CD4-positive, alpha-beta memory T cell (primary cell): Measurements from ENCODE around the gene FGF11. TPM values are rescaled to one million over a fixed set of nuclear protein-coding genes. Genes with fewer than 3 reads are reported as not detected.

Source experiments
- CTCF ChIA-PET: fragments of 350-600 bp; sonication (Branson Sonifier 250); formaldehyde crosslinking; loops from one replicate; lab custom pipeline; 2021; ENCODE audit warnings: inconsistent platforms; ENCODE audit not compliant: partially characterized antibody; lab: Charles Lee
- POLR2A ChIA-PET: fragments of 350-600 bp; sonication (Branson Sonifier 250); formaldehyde crosslinking; loops from one replicate; lab custom pipeline; 2021; ENCODE audit not compliant: partially characterized antibody; lab: Charles Lee
- DNase-seq, 5 donors: peaks; one replicate each; pipeline versions ENCODE4 v3.0.0 to v3.0.0-alpha.2; 2020 to 2022; ENCODE audit warnings: mixed read lengths in 1 of 5
- H3K27ac ChIP-seq: one replicate; pipeline ENCODE4 v1.7.0; 2013; ENCODE audit warnings: low read depth, low read length
- H3K27me3 ChIP-seq: 2 replicates; pipeline ENCODE4 v1.7.0; 2013; ENCODE audit warnings: mild to moderate bottlenecking, low read length, moderate library complexity; ENCODE audit not compliant: insufficient read depth
- H3K36me3 ChIP-seq: 2 replicates; pipeline ENCODE4 v1.7.0; 2013; ENCODE audit warnings: mild to moderate bottlenecking, low read length, moderate library complexity; ENCODE audit not compliant: insufficient read depth
- H3K4me1 ChIP-seq: 2 replicates; pipeline ENCODE4 v1.7.0; 2013; ENCODE audit warnings: mild to moderate bottlenecking, low read length, moderate library complexity; ENCODE audit not compliant: insufficient read depth
- H3K4me3 ChIP-seq, 2 donors: one replicate each; pipeline ENCODE4 v1.7.0; 2013; ENCODE audit warnings: low read length in 2 of 2, mild to moderate bottlenecking in 1 of 2
- H3K9me3 ChIP-seq, 2 donors: one replicate each; pipeline ENCODE4 v1.7.0; 2013; ENCODE audit warnings: low read length in 2 of 2, control low read depth in 1 of 2; ENCODE audit not compliant: control insufficient read depth in 1 of 2
- H3K27ac Mint-ChIP-seq, 7 donors: one replicate each; pipeline ENCODE4 v1.8.0; 2020 to 2021; ENCODE audit warnings: mixed read lengths in 7 of 7, mild to moderate bottlenecking in 6 of 7, inconsistent platforms in 3 of 7, moderate library complexity in 3 of 7
- H3K27me3 Mint-ChIP-seq, 2 donors: one replicate each; pipeline ENCODE4 v1.8.0; 2020 to 2021; ENCODE audit warnings: mixed read lengths in 2 of 2
- H3K36me3 Mint-ChIP-seq, 2 donors: one replicate each; pipeline ENCODE4 v1.8.0; 2020 to 2021; ENCODE audit warnings: mixed read lengths in 2 of 2, inconsistent platforms in 1 of 2, mild to moderate bottlenecking in 1 of 2
- H3K4me1 Mint-ChIP-seq, 4 donors: one replicate each; pipeline ENCODE4 v1.8.0; 2020 to 2021; ENCODE audit warnings: mixed read lengths in 4 of 4, mild to moderate bottlenecking in 1 of 4
- H3K4me3 Mint-ChIP-seq, 8 donors: one replicate each; pipeline ENCODE4 v1.8.0; 2020 to 2021; ENCODE audit warnings: mixed read lengths in 8 of 8, mild to moderate bottlenecking in 7 of 8, moderate library complexity in 6 of 8, inconsistent platforms in 3 of 8
- H3K9me3 Mint-ChIP-seq, 8 donors: one replicate each; pipeline ENCODE4 v1.8.0; 2020 to 2021; ENCODE audit warnings: mixed read lengths in 8 of 8, mild to moderate bottlenecking in 5 of 8, inconsistent platforms in 3 of 8, moderate library complexity in 1 of 8
- intact Hi-C: fragments of 100-400 bp; cut with micrococcal nuclease; formaldehyde crosslinking; loops from one replicate; pipeline ENCODE4 v1.15.1; 2023
- polyA plus RNA-seq, 2 donors: library from polyadenylated mRNA; unstranded; fragments of 300-500 nt; fragmentation: Illumina TruSeq; gene quantifications; one replicate each; pipeline ENCODE4 v1.2.3, GENCODE V29; 2021
- total RNA-seq, 2 experiments: library from RNA; stranded (reverse); gene quantifications; one replicate each; pipeline ENCODE4 v1.2.3, GENCODE V29; 2021

The FGF11 gene
- total and polyA plus RNA-seq, 4 experiments from 2014 or later: 0.14 to 3.3 (median 2.7) TPM; not detected in 1

DNA sequence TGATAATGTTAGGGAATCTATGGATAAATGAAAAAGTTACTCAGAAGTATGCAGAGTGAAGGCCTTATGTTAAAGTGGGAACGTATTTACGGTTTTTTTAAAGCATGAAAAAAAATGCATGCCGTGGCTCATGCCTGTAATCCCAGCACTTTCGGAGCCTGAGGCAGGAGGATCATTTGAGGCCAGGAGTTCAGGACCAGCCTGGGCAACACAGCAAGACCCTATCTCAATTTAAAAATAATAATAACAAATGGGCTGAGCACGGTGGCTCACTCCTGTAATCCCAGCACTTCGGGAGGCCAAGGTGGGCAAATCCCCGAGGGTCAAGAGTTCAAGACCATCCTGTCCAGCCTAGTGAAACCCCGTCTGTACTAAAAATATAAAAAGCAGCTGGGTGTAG, 50.8 kb downstream of the FGF11 start:
- intact Hi-C loops: no loop called here
- H3K27me3 Mint-ChIP-seq: no peaks in the 10 kb centered on the region
- DNase-seq: no peak
- H3K4me1 Mint-ChIP-seq: peaks cover 61 to 90% (median 71%) of the 10 kb centered on the region in 4 donors
- H3K9me3 ChIP-seq: no peaks in the 10 kb centered on the region
- H3K27ac ChIP-seq: no peak overlapping the region
- no peak overlapping the region for H3K4me3 ChIP-seq
- peaks cover 11 to 47% of the 10 kb centered on the region in 2 donors for H3K36me3 Mint-ChIP-seq
- ChIA-PET CTCF (interaction anchor here (1.1 to 2.7 kb wide), 4 partner anchors 52 to 134 kb away, joined by 3 to 12 read pairs (median 3); partner anchors contain the start of gene FXR2), POLR2A (interaction anchor here (0.9 to 1.6 kb wide), 4 partner anchors 11 to 57 kb away, joined by 3 to 6 read pairs (median 4); partner anchors contain the start of gene ZBTB4)
- peak overlapping the region in 2 of 8 donors; percentile 29 to 52 for H3K4me3 Mint-ChIP-seq
- peaks cover 0 to 5% (median 0%) of the 10 kb centered on the region in 8 donors for H3K9me3 Mint-ChIP-seq
- peak overlapping the region in 2 of 7 donors; percentile 37 to 54 for H3K27ac Mint-ChIP-seq
- H3K36me3 ChIP-seq: peaks cover 15% of the 10 kb centered on the region
- H3K4me1 ChIP-seq: peaks cover 75% of the 10 kb centered on the region
- no peaks in the 10 kb centered on the region for H3K27me3 ChIP-seq

DNA sequence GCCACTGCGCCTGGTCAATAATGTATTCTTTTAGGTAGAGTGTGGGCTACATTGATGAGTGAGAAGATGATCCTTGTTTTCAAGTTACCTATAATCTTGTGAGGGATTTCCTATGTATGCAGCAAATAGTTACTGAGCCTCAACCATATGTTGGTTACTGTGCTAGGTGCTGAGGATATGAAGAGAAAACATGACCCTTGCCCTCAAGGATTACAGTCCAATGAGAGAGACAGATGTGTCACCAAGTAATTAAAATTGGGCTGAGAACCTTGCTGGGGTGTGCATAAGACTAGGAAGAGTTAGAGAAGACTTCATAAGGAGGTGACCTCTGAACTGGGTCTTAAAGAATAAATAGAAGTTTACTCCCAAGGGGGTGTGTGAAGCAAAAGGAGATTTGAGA, 52.3 kb downstream of the FGF11 start:
- H3K4me3 ChIP-seq: no peak overlapping the region
- ChIA-PET POLR2A (interaction anchor here (1.4 kb wide), 1 partner anchor 13 kb away, joined by 4 read pairs; the partner anchor contains the start of gene ZBTB4), CTCF (interaction anchor here (1.0 to 2.7 kb wide), 4 partner anchors 11 to 69 kb away, joined by 3 to 12 read pairs (median 4); no protein-coding TSS in a partner anchor)
- H3K4me3 Mint-ChIP-seq: peak overlapping the region in 2 of 8 donors; percentile 0 to 3
- intact Hi-C loops: no loop called here
- no peaks in the 10 kb centered on the region for H3K27me3 ChIP-seq
- no peaks in the 10 kb centered on the region for H3K9me3 ChIP-seq
- no peaks in the 10 kb centered on the region for H3K27me3 Mint-ChIP-seq
- no peak for DNase-seq
- peak overlapping the region in 6 of 7 donors; percentile 19 to 39 (median 34) for H3K27ac Mint-ChIP-seq
- peaks cover 64% of the 10 kb centered on the region for H3K4me1 ChIP-seq
- H3K9me3 Mint-ChIP-seq: peaks cover 0 to 4% (median 0%) of the 10 kb centered on the region in 8 donors
- peaks cover 26% of the 10 kb centered on the region for H3K36me3 ChIP-seq
- no peak overlapping the region for H3K27ac ChIP-seq
- peaks cover 50 to 81% (median 62%) of the 10 kb centered on the region in 4 donors for H3K4me1 Mint-ChIP-seq
- peaks cover 25 to 56% of the 10 kb centered on the region in 2 donors for H3K36me3 Mint-ChIP-seq

DNA sequence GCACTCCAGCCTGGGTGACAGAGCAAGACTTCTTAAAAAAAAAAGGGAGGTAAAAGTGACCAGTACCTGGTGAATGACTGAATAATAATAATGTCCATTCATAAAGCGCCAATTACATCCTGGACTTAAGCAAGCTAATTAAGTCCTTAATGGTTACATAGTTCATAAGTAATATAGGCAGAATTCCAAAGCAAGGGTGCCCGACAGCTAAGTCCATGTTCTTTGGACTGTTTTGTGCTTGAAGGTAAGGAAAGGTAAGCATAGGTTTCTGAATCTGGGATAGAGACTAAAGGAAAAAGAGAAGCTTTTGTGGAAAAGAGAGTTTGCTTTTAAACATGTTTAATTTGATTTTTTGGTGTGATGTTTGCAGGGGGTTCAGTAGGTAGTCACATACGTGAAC, 54.6 kb downstream of the FGF11 start:
- Histone ChIP-seq H3K27ac (no peak overlapping the region), H3K9me3 (no peaks in the 10 kb centered on the region), H3K4me1 (peaks cover 41% of the 10 kb centered on the region), H3K27me3 (no peaks in the 10 kb centered on the region), H3K4me3 (no peak overlapping the region), H3K36me3 (peaks cover 50% of the 10 kb centered on the region)
- CTCF ChIA-PET: interaction anchor here (1.4 to 2.1 kb wide), 2 partner anchors 20 to 57 kb away, joined by 7 read pairs; no protein-coding TSS in a partner anchor
- Mint-ChIP-seq H3K36me3 (peaks cover 43 to 69% of the 10 kb centered on the region in 2 donors), H3K27ac (peak overlapping the region in 5 of 7 donors; percentile 48 to 81 (median 60)), H3K9me3 (peaks cover 0 to 4% (median 0%) of the 10 kb centered on the region in 8 donors), H3K4me1 (peaks cover 38 to 58% (median 48%) of the 10 kb centered on the region in 4 donors), H3K4me3 (no peak overlapping the region), H3K27me3 (no peaks in the 10 kb centered on the region)
- DNase-seq: no peak
- POLR2A ChIA-PET: interaction anchor here (0.6 to 1.8 kb wide), 4 partner anchors 11 to 350 kb away, joined by 3 to 4 read pairs (median 3); no protein-coding TSS in a partner anchor
- intact Hi-C loops: no loop called here

Other genes with a start within 250 kb of the FGF11 start
Only the 30 nearest of the 40 such genes appear.
- 100 to 1,000 TPM; 145 to 157 TPM for gene CTDNEP1, start 187.8 kb upstream of the FGF11 start, total RNA-seq
- gene CTDNEP1, start 187.8 kb upstream of the FGF11 start, polyA plus RNA-seq: 10 to 100 TPM; 42.4 to 59.1 TPM
- 10 to 100 TPM; 29.8 to 30.9 TPM for gene ELP5, start 187.3 kb upstream of the FGF11 start, total RNA-seq
- 10 to 100 TPM; 68.0 to 71.3 TPM for gene ELP5, start 187.3 kb upstream of the FGF11 start, polyA plus RNA-seq
- gene CLDN7, start 177.0 kb upstream of the FGF11 start, total RNA-seq: 1 to 10 TPM in 1 of 2 experiments, under 1 TPM in 1; 0.39 to 1.0 TPM
- gene CLDN7, start 177.0 kb upstream of the FGF11 start, polyA plus RNA-seq: 1 to 10 TPM; 1.0 to 3.1 TPM
- not detected for gene SLC2A4, start 157.8 kb upstream of the FGF11 start, total RNA-seq
- not detected for gene SLC2A4, start 157.8 kb upstream of the FGF11 start, polyA plus RNA-seq
- under 1 TPM; 0.26 to 0.39 TPM for gene YBX2, start 144.9 kb upstream of the FGF11 start, total RNA-seq
- gene YBX2, start 144.9 kb upstream of the FGF11 start, polyA plus RNA-seq: not detected
- 100 to 1,000 TPM; 240 to 244 TPM for gene EIF5A, start 131.9 kb upstream of the FGF11 start, total RNA-seq
- 100 to 1,000 TPM; 230 to 850 TPM for gene EIF5A, start 131.9 kb upstream of the FGF11 start, polyA plus RNA-seq
- 100 to 1,000 TPM; 127 to 132 TPM for gene GPS2, start 124.2 kb upstream of the FGF11 start, total RNA-seq
- 100 to 1,000 TPM; 101 to 120 TPM for gene GPS2, start 124.2 kb upstream of the FGF11 start, polyA plus RNA-seq
- 10 to 100 TPM; 73.8 to 81.6 TPM for gene NEURL4, start 110.2 kb upstream of the FGF11 start, total RNA-seq
- 1 to 10 TPM in 1 of 2 donors, under 1 TPM in 1; 0.97 to 2.4 TPM for gene NEURL4, start 110.2 kb upstream of the FGF11 start, polyA plus RNA-seq
- gene ACAP1, start 103.0 kb upstream of the FGF11 start, total RNA-seq: 100 to 1,000 TPM; 507 to 516 TPM
- gene ACAP1, start 103.0 kb upstream of the FGF11 start, polyA plus RNA-seq: 100 to 1,000 TPM; 261 to 264 TPM
- gene KCTD11, start 87.3 kb upstream of the FGF11 start, total RNA-seq: 1 to 10 TPM; 3.5 to 4.3 TPM
- 1 to 10 TPM in 1 of 2 donors, under 1 TPM in 1; 0.33 to 1.8 TPM for gene KCTD11, start 87.3 kb upstream of the FGF11 start, polyA plus RNA-seq
- gene TMEM95, start 84.4 kb upstream of the FGF11 start, total RNA-seq: not detected
- gene TMEM95, start 84.4 kb upstream of the FGF11 start, polyA plus RNA-seq: not detected
- 10 to 100 TPM; 13.8 to 15.9 TPM for gene TNK1, start 58.4 kb upstream of the FGF11 start, total RNA-seq
- gene TNK1, start 58.4 kb upstream of the FGF11 start, polyA plus RNA-seq: 1 to 10 TPM; 1.7 to 2.1 TPM
- 10 to 100 TPM; 90.3 to 91.9 TPM for gene PLSCR3, start 45.0 kb upstream of the FGF11 start, total RNA-seq
- gene PLSCR3, start 45.0 kb upstream of the FGF11 start, polyA plus RNA-seq: 100 to 1,000 TPM; 174 to 242 TPM
- 10 to 100 TPM; 35.4 to 38.3 TPM for gene TMEM256, start 35.4 kb upstream of the FGF11 start, total RNA-seq
- gene TMEM256, start 35.4 kb upstream of the FGF11 start, polyA plus RNA-seq: 10 to 100 TPM; 49.9 to 51.1 TPM
- 1 to 10 TPM; 8.8 to 9.8 TPM for gene NLGN2, start 31.7 kb upstream of the FGF11 start, total RNA-seq
- under 1 TPM in 1 of 2 donors, not detected in 1; 0.08 TPM for gene NLGN2, start 31.7 kb upstream of the FGF11 start, polyA plus RNA-seq
- not detected for gene SPEM1, start 19.2 kb upstream of the FGF11 start, total RNA-seq
- gene SPEM1, start 19.2 kb upstream of the FGF11 start, polyA plus RNA-seq: not detected
- gene SPEM2, start 13.9 kb upstream of the FGF11 start, total RNA-seq: not detected
- gene SPEM2, start 13.9 kb upstream of the FGF11 start, polyA plus RNA-seq: not detected
- not detected for gene SPEM3, start 10.7 kb upstream of the FGF11 start, total RNA-seq
- gene SPEM3, start 10.7 kb upstream of the FGF11 start, polyA plus RNA-seq: not detected
- 10 to 100 TPM; 20.8 to 21.8 TPM for gene TMEM102, start 4.1 kb upstream of the FGF11 start, total RNA-seq
- gene TMEM102, start 4.1 kb upstream of the FGF11 start, polyA plus RNA-seq: 10 to 100 TPM; 14.6 to 29.2 TPM
- 1 to 10 TPM; 9.1 to 9.5 TPM for gene CHRNB1, start 5.5 kb downstream of the FGF11 start, total RNA-seq
- gene CHRNB1, start 5.5 kb downstream of the FGF11 start, polyA plus RNA-seq: 10 to 100 TPM; 24.1 to 29.2 TPM
- gene ZBTB4, start 40.1 kb downstream of the FGF11 start, total RNA-seq: 10 to 100 TPM; 75.2 to 75.7 TPM
- 10 to 100 TPM in 1 of 2 donors, 1 to 10 TPM in 1; 4.6 to 21.2 TPM for gene ZBTB4, start 40.1 kb downstream of the FGF11 start, polyA plus RNA-seq
- gene SLC35G6, start 41.9 kb downstream of the FGF11 start, total RNA-seq: not detected
- gene SLC35G6, start 41.9 kb downstream of the FGF11 start, polyA plus RNA-seq: not detected
- 100 to 1,000 TPM; 178 to 191 TPM for gene POLR2A, start 44.9 kb downstream of the FGF11 start, total RNA-seq
- 10 to 100 TPM in 1 of 2 donors, 1 to 10 TPM in 1; 8.6 to 76.2 TPM for gene POLR2A, start 44.9 kb downstream of the FGF11 start, polyA plus RNA-seq
- 10 to 100 TPM; 45.1 to 52.2 TPM for gene TNFSF12, start 109.5 kb downstream of the FGF11 start, total RNA-seq
- gene TNFSF12, start 109.5 kb downstream of the FGF11 start, polyA plus RNA-seq: 10 to 100 TPM; 45.8 to 72.8 TPM
- gene TNFSF13, start 119.2 kb downstream of the FGF11 start, total RNA-seq: 1 to 10 TPM; 2.9 to 3.8 TPM
- gene TNFSF13, start 119.2 kb downstream of the FGF11 start, polyA plus RNA-seq: under 1 TPM in 1 of 2 donors, not detected in 1; 0.68 TPM
- 10 to 100 TPM; 37.7 to 40.1 TPM for gene SENP3, start 122.4 kb downstream of the FGF11 start, total RNA-seq
- gene SENP3, start 122.4 kb downstream of the FGF11 start, polyA plus RNA-seq: 10 to 100 TPM; 13.1 to 15.5 TPM
- gene CD68, start 140.1 kb downstream of the FGF11 start, total RNA-seq: 10 to 100 TPM; 19.8 to 20.9 TPM
- under 1 TPM in 1 of 2 donors, not detected in 1; 0.59 TPM for gene CD68, start 140.1 kb downstream of the FGF11 start, polyA plus RNA-seq
- gene MPDU1, start 144.3 kb downstream of the FGF11 start, total RNA-seq: 10 to 100 TPM; 23.8 to 25.0 TPM
- 10 to 100 TPM; 41.7 to 50.1 TPM for gene MPDU1, start 144.3 kb downstream of the FGF11 start, polyA plus RNA-seq
- 1 to 10 TPM; 1.0 to 1.1 TPM for gene SOX15, start 150.6 kb downstream of the FGF11 start, total RNA-seq
- gene SOX15, start 150.6 kb downstream of the FGF11 start, polyA plus RNA-seq: not detected
- 10 to 100 TPM; 44.1 to 46.6 TPM for gene FXR2, start 175.4 kb downstream of the FGF11 start, total RNA-seq
- gene FXR2, start 175.4 kb downstream of the FGF11 start, polyA plus RNA-seq: 10 to 100 TPM in 1 of 2 donors, 1 to 10 TPM in 1; 9.2 to 18.6 TPM